HL-60 (cell line): ENCODE data around the gene CDH20.

Experiments
- CTCF ChIP-seq: IDR thresholded peaks from one replicate; pipeline ENCODE4 v1.5.1; 2011; ENCODE audit warnings: low read length, control low read depth, inconsistent platforms; ENCODE audit not compliant: insufficient read depth
- POLR2AphosphoS5 ChIP-seq: IDR thresholded peaks from 2 replicates; pipeline ENCODE4 v1.6.1; 2012; ENCODE audit warnings: low read depth
- REST ChIP-seq: IDR thresholded peaks from 2 replicates; pipeline ENCODE4 v1.6.1; 2012; ENCODE audit warnings: low read depth; ENCODE audit not compliant: insufficient replicate concordance

GRCh38 chr18:61337527-61337926 lies 4.3 kb downstream of the CDH20 start:
- TF ChIP-seq CTCF (no peak), POLR2AphosphoS5 (no peak), REST (no peak)
